Measurements from ENCODE around the gene SHB. TPM values are rescaled to one million over a fixed set of nuclear protein-coding genes. Genes with fewer than 3 reads are reported as not detected.
A peak's percentile ranks its signal among the peaks of the same experiment; 100 is the strongest.
"Not testable (repeated sequence)": the region's sequence is repeated elsewhere in the genome, so short reads cannot be mapped to it uniquely, and the experiment has no call there.

Gene SHB
- total RNA-seq, 1 experiment from 2014 or later: 54.8 TPM

- DNase-seq (ENCODE audit: low spot score): no peak
Observed at GRCh38 chr9:37918665-37919170, 150.3 kb downstream of the SHB start.

DNA sequence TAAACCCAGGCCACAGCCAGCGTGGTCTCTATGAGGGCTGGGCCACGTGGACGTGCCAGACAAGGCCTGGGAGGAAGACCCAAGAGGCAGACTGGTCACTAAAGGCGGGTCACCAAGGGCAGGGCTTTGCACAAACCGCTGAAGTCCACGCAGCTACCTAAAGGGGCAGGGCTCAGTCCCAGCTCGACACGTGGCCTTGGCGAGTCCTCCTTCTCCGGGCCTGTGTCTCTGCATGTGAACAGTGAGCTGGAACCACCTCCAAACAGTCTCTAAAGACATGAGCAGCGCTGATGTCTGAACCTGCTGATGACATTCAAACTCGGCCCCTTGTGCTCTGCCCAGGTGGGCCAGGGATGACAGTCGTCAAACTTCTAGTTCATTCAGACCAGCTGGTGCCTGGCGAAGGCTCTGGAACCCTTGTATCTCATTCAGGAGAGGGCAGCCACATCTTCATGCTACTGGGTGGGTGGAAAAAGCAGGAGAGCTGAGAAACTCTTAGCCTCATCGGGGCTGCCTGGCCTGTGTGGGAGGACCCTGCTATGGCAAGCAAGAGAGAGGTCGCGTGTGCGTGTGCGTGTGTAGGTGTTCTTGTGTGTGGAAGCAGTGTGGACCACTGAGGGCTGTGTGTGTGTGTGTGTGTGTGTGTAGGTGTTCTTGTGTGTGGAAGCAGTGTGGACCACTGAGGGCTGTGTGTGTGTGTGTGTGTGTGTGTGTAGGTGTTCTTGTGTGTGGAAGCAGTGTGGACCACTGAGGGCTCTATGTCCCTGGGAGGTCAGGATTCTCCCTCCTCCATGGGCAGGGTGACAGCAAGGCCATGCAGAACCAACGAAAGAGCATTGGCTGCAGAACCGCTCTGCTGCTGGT lies 151.0 kb downstream of the SHB start:
- no peak for DNase-seq (ENCODE audit: low spot score)

DNA sequence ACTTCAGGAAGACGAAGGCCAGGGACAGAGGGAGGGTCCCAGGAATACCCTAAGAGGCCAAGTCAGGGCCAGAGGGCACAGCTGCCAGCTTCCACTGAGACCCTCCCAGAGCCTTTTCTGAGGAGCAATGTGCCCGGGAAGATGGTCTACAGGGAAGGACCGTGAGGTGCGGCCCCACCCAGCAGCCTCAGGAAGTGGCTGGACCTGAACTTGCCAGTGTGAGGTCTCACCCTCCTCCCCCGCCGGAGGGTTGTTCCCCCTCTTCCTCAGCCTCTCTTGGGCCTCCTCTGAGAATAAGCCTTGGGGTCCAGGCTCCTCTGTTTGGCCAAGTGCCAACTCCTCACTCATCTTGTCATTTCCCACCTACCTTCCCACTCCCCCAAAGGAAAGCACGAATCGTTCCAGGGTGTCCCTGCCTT lies 151.7 kb downstream of the SHB start:
- no peak for DNase-seq (ENCODE audit: low spot score)

- no peak for DNase-seq (ENCODE audit: low spot score)
Observed at GRCh38 chr9:37916471-37917312, 152.3 kb downstream of the SHB start.

DNA sequence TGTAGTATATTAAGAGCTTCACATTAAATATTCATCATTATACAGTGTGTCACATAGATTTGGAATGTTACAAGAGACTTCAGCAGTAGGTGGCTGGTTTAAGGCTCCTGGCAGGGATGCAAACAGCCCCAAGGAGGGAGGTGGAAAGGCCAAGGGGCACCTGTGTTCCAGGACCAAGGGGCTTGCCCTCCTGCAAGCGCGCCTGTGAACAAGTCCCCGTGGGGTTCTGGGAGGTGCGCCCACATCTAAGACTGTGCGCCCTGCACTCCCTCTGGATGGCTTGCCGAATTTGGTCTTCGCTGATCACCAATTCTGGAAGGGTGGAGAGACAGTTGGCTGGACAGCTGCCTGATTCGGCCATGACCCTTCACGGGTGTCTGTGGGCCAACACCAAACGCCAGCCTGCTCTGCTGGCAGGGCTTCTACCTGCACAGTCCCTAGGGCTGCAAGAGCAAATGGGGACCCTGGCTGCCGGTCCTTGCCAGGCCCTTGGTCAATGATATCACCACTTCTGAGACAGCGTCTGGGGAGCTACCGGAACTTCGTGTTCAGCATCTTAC lies 153.0 kb downstream of the SHB start:
- no peak for DNase-seq (ENCODE audit: low spot score)

GRCh38 chr9:37914701-37915358 lies 154.2 kb downstream of the SHB start:
- no peak for DNase-seq (ENCODE audit: low spot score)

- no peak for DNase-seq (ENCODE audit: low spot score)
Observed at GRCh38 chr9:37914154-37914551, 154.9 kb downstream of the SHB start.

DNA sequence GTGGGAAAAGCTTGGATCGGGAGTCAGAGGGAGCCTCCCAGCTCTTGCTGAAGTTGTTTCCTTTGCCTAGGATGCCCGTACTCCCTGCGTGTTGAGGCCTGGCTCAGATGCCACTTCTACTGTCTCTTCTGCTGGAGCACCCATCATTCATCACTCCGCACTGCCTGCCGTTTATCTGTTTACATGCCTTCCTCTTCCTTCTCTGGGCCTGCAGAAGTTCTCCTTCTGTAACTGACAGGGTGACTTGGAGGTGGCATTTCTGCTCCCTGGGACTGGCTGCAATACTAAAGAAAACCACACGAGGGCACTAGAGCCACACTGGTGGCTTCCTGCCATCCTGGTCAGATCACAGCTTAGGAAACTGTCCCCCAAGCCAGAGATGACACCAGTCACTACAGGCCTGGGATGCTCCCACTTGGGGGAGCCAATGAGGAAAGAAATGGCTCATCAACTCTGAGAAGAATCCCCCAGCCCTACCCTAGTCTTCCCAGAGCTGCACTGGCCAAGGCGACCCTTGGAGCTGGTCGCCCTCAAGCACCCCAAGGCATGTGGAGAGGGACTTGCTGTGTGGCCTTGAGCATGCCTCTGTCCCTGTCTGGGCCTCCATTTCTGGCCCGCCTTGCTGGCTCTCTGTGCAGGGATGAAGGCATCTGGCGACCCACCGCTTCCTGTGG lies 155.4 kb downstream of the SHB start:
- peak; percentile 91 for DNase-seq (ENCODE audit: low spot score)

GRCh38 chr9:37911271-37911681 lies 157.8 kb downstream of the SHB start:
- DNase-seq (ENCODE audit: low spot score): no peak

- no peak for DNase-seq (ENCODE audit: low spot score)
Observed at GRCh38 chr9:37910271-37910670, 158.8 kb downstream of the SHB start.

DNA sequence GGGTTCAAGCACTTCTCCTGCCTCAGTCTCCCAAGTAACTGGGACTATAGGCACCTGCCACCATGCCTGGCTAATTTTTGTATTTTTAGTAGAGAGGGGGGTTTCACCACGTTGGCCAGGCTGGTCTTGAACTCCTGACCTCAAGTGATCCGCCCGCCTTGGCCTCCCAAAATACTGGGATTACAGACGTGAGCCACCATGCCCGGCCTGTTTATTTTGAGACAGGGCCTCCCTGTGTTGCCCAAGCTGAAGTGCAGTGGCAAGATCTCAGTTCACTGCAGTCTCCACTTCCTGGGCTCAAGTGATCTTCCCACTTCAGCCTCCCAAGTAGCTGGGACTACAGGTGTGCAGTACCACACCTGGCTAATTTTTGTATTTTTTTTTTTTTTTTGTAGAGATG lies 159.2 kb downstream of the SHB start:
- DNase-seq (ENCODE audit: low spot score): not testable (repeated sequence)

DNA sequence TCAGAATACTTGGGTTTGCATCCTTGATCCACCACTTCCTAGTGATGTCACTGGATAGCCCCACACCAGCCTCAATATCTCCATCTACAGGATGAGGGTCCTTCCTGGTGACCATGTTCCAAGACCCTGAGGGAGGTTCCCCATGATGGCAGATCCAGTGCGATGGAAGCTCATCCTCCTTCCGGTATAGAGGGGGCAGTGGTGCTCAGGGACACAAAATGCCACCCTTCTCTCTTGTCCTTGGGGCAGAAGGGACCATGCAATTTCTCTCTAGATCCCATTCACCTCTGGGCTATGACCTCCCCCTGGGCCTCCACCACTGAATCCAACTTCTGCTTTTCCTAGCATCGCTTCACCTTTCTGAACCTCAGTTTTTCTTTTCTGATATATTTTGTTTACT lies 159.7 kb downstream of the SHB start:
- DNase-seq (ENCODE audit: low spot score): no peak

DNA sequence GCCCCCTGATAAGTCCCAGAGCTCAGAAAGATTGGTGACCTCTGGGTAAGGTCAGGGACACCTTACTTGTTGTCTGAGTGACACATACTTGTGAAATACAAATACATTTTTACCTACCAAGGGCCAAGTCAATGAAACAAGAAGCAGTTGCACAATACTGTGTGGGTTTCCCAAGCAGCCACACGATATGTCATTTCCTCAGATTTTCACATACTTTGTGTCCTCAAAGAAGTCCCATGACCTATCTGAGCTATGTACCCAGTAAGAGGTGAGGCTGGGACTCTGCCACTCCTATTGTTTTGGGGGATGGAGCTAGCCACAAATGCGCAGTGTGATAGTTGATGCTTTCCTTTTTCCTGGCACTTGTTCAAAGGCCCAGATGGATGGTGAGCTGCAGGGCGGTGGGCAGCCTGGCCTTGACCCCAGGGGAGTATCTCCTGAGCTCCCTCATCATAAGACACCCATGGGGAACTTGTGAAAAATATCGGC lies 160.3 kb downstream of the SHB start:
- DNase-seq (ENCODE audit: low spot score): no peak

GRCh38 chr9:37908283-37908682 lies 160.7 kb downstream of the SHB start:
- no peak for DNase-seq (ENCODE audit: low spot score)

DNA sequence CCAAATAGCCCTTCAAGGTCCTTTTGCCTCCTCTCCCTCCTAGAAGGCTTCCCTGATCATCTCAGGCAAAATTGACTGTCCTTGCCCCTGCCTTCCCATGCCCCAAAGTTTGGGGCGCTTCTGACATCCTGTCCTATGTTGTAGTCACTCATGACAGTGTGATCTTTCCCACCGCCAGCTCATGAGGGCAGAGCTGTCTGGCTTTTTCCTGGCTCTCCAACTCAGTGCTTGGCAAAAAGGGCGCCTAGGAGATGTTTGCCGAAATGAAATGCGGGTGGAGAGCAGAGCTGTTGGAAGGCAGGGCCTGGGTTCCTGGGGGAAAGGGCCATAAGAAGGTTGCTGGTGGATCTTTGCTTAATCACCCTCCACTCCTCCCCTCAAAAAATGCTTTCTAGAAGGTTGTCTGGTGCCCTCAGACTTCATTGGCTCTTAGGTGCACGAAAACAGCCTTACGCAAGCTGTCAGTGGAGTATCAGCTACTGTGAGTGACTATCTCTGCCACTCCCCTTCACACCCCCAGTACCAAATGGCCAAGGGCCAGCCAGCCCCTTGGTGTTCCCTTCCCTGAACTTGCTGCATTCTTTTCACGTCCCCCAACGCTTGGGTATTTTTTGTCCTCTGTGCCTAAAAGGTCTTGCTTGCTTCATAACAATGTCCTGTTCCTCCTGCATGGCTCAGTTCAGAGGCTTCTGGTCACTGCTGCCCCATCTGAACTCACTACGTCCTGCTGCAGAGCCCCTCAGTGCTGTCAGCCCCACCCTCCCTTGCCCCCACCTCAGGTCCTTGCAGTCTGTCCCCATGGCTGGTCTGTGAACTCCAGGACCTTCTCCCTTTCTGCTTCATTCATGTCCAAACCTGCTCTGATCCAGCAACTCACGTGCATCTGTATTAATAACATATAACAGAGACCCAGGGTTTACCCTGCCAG lies 162.5 kb downstream of the SHB start:
- DNase-seq (ENCODE audit: low spot score): no peak

DNA sequence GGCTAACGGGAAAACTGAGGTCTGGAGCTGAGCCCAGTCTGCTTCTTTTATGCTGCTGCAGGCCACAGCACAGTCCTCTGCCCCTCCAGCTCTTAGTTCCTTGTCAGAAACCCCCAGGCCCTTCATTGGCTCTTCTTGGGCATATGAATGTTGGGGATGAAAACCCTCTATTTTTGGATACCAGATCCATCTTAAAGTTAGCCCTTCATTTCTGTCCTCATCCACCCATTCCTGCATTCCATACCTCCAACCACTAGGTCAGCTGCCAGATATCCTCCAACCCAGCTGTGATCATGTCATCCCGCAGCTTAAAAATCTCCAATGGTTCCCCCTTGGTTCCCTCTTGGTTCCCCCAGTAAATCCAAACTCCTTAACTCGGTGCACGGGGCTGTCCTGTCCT lies 163.3 kb downstream of the SHB start:
- no peak for DNase-seq (ENCODE audit: low spot score)

GRCh38 chr9:37905131-37905505 lies 163.9 kb downstream of the SHB start:
- no peak for DNase-seq (ENCODE audit: low spot score)

- DNase-seq (ENCODE audit: low spot score): peak; percentile 33
Observed at GRCh38 chr9:37904445-37905130, 164.4 kb downstream of the SHB start.
